Mucosa of gallbladder (tissue), 1 donor: ENCODE results near the gene CEP170. TPM values are rescaled to one million over a fixed set of nuclear protein-coding genes. Genes with fewer than 3 reads are reported as not detected.

Experiments
- DNase-seq: peaks from one replicate; pipeline ENCODE4 v3.0.0-alpha.2; 2020; ENCODE audit warnings: low spot score
- total RNA-seq: library from RNA; stranded (reverse); gene quantifications from one replicate; pipeline ENCODE4 v1.2.1, GENCODE V29; 2021
- donor health status: DM: no; HTN: no; CAD: no.

CEP170 gene
- total RNA-seq, 1 donor from 2014 or later, result 38.9 TPM

- no peak for DNase-seq
These were observed 13.0 kb upstream of the CEP170 start for GRCh38 chr1:243267914-243268653.

GRCh38 chr1:243267471-243267880 is 12.4 kb upstream of the CEP170 start:
- no peak for DNase-seq

GRCh38 chr1:243266231-243266630 is 11.2 kb upstream of the CEP170 start:
- no peak for DNase-seq

- DNase-seq, result no peak
These were observed 9.6 kb upstream of the CEP170 start for GRCh38 chr1:243264717-243265116.

GRCh38 chr1:243261390-243261789 is 6.3 kb upstream of the CEP170 start:
- DNase-seq, result no peak

GRCh38 chr1:243260221-243260880 is 5.3 kb upstream of the CEP170 start:
- no peak for DNase-seq

GRCh38 chr1:243258731-243259130 is 3.6 kb upstream of the CEP170 start:
- DNase-seq, result no peak

GRCh38 chr1:243257189-243257588 is 2.1 kb upstream of the CEP170 start:
- no peak for DNase-seq

- no peak for DNase-seq
These were observed 1.5 kb upstream of the CEP170 start for GRCh38 chr1:243256590-243256989.

- peak; percentile 99 for DNase-seq
These were observed 871 bp upstream of the CEP170 start, which contains the start of gene SDCCAG8 for GRCh38 chr1:243255791-243256512. Gene SDCCAG8, plus strand, starts transcription at chr1:243256041. Its CDS starts 133 bp downstream, at chr1:243256174.

GRCh38 chr1:243254233-243254926 is 701 bp downstream of the CEP170 start:
- DNase-seq, result peak; percentile 53

GRCh38 chr1:243253926-243254232 is 1.2 kb downstream of the CEP170 start:
- DNase-seq, result no peak

GRCh38 chr1:243253211-243253925 is 1.7 kb downstream of the CEP170 start:
- no peak for DNase-seq

- DNase-seq, result no peak
These were observed 3.5 kb downstream of the CEP170 start for GRCh38 chr1:243251539-243251938.

GRCh38 chr1:243250102-243250501 is 5.0 kb downstream of the CEP170 start:
- no peak for DNase-seq

- DNase-seq, result no peak
These were observed 5.9 kb downstream of the CEP170 start for GRCh38 chr1:243249214-243249613.

- DNase-seq, result no peak
These were observed 7.2 kb downstream of the CEP170 start for GRCh38 chr1:243247901-243248300.

- DNase-seq, result no peak
These were observed 8.2 kb downstream of the CEP170 start for GRCh38 chr1:243246916-243247315.

GRCh38 chr1:243244432-243244841 is 10.6 kb downstream of the CEP170 start:
- no peak for DNase-seq

- no peak for DNase-seq
These were observed 18.4 kb downstream of the CEP170 start for GRCh38 chr1:243236604-243237252.
